GM19467 (cell line): ENCODE results near the gene ELL.
"Not testable (repeated sequence)": the region's sequence is repeated elsewhere in the genome, so short reads cannot be mapped to it uniquely, and the experiment has no call there.

Experiments used
- ATAC-seq: cut with Tn5 transposase; IDR thresholded peaks from one replicate; pipeline ENCODE4 v1.9.1; 2021; ENCODE audit warnings: mild to moderate bottlenecking, moderate library complexity; ENCODE audit not compliant: unreplicated experiment

ELL gene

DNA sequence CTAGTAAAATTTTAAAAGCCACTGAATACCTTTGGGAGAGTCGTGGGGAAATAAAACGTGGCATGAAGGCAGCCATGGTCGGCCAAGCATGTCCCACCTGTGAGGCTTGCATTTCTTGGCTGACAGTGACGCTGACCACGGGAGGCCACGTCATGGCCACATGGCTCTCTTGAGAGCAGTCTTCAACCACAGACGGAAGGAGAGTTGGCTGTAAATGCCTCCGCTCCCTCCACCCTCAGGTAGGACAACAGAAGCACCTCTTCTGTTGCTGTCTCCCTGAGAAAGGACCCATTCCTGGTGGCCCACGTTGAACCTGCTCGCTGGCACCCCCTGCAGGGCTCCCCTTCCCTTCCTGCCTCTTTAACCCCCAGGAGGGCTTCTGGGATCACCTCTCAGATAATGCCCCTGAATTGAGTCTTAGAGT, 113.8 kb downstream of the ELL start:
- ATAC-seq, result peak; percentile 58

DNA sequence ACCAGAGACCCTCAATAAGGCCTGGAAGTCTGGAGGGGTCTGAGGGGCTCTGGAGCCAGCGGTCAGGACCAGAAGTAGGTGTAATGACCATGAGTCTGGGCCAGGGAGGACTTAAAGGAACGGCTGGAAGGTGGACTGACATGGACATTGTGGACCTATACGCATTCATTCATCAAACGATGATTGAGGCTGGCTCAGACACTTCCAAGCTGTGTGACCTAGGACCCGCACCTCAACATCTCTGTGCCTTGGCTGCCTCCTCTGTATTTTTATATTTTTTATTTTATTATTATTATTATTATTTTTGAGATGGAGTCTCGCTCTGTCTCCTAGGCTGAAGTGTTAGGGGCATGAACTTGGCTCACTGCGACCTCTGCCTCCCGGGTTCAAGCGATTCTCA, 115.1 kb downstream of the ELL start:
- no peak for ATAC-seq

DNA sequence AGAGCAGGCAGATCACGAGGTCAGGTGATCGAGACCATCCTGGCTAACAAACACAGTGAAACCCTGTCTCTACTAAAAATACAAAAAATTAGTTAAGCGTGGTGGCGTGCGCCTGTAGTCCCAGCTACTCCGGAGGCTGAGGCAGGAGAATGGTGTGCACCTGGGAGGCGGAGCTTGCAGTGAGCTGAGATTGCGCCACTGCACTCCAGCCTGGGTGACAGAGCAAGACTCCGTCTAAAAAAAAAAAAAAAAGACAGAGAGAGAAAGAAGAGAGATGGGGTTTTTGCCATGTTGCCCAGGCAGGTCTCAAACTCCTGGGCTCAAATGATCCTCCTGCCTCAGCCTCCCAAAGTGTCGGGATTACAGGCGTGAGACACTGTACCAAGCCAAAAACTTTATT, 116.1 kb downstream of the ELL start:
- ATAC-seq, result not testable (repeated sequence)

DNA sequence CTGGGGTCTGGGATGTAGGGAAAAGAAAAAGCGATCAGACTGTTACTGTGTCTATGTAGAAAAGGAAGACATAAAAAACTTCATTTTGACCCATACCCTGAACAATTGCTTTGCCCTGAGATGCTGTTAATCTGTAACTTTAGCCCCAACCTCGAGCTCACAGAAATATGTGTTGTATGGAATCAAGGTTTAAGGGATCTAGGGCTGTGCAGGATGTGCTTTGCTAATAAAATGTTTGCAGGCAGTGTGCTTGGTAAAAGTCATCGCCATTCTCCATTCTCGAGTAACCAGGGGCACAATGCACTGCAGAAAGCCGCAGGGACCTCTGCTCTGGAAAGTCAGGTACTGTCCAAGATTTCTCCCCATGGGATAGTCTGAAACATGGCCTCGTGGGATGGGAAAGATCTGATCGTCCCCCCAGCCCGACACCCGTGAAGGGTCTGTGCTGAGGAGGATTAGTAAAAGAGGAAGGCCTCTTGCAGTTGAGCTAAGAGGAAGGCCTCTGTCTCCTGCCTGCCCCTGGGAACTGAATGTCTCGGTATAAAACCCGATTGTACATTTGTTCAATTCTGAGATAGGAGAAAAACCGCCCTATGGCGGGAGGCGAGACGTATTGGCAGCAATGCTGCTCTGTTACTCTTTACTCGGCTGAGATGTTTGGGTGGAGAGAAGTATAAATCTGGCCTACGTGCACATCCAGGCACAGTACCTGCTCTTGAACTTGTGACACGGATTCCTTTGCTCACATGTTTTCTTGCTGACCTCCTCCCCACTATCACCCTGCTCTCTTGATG, 119.2 kb downstream of the ELL start:
- not testable (repeated sequence) for ATAC-seq

DNA sequence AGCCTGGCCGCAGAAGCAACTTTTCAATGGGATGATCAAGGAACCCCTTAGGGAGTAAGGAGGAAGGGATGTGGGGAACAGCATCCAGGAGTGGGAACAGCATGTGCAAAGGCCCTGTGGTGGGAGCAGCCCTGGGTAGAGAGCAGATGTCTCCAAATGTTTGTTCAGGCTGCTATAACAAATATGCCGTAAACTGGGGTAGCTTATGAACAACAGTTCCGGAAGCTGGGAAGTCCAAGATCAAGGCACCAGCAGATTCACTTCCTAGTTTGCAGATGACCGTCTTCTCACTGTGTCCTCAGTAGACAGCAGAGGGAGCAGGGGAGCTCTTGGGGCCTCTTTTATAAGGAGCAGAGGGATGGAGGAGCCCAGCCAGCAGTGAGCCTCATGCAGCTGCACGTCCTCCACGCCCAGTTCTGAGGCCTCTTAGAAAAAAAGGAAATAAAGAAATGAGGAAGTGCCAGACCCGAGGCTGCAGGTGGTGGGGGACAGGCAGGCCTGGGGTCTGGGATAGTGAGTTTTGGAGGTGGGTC, 120.2 kb downstream of the ELL start:
- no peak for ATAC-seq

DNA sequence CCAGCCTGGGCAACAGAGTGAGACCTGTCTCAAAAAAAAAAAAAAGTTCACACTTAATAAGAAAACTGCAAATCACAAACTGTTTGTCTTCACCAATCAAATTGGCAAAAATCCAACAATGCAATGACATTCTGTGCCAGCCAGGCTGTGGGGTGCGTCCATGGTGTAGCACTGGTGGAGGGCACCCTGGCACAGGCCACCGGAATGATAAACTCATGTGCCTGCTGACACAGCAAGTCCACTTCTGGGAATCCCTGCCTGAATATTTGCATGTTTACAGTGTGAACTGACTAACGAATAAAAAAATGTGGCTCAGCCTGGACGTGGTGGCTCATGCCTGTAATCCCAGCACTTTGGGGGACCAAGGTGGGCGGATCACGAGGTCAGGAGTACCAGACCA, 122.9 kb downstream of the ELL start:
- ATAC-seq, result no peak

DNA sequence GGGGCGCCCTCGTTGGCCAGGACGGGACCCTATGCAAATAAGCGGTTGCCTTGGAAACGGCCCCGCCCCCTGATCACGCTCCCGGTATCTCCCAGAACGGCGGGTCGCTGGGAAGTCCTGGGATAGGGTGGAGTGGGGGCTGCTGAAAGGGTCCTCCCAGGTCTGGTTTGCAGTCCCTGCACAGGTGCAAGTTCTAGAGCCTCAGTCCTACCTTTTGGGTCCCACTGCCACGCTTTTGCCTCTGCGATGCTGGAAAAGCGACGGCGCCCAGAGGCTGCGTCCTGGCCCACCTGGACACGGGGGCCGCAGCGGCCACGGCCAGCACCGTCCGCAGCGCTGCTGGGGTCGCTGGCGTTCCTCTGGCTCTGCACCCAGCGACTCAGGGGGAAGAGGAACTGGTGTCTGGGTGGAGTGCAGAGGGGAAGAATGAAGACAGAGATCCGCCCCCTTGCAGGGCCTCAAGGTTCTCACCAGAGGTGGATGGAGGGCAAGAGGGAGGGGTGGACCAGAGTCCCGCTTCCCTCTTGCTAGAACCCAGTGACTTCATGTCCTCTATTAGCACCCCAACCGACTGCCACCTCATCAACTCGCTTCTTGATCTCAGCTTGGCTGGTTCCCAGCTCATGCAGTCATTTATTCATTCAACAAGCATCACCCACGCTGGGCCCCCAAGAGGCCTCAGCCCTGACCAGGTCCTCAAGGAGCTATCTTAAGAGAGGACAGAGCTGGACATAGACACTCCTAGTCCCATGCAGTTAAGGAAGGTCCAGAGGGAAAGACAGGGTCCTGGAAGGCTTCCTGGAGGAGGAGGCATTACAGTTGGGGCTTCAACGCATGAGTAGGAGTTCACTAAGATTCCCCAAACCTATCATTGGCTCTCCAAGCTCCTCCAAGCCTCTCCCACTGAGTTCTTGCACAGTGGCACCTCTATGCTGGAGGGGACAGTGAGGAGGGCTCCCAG, 124.3 kb downstream of the ELL start, which contains the start of gene LRRC25:
TSS of gene LRRC25 (minus strand) at position 381 of the 961 bp plus-strand sequence. CDS start 659 bp downstream, outside the sequence.
- ATAC-seq, result no peak

DNA sequence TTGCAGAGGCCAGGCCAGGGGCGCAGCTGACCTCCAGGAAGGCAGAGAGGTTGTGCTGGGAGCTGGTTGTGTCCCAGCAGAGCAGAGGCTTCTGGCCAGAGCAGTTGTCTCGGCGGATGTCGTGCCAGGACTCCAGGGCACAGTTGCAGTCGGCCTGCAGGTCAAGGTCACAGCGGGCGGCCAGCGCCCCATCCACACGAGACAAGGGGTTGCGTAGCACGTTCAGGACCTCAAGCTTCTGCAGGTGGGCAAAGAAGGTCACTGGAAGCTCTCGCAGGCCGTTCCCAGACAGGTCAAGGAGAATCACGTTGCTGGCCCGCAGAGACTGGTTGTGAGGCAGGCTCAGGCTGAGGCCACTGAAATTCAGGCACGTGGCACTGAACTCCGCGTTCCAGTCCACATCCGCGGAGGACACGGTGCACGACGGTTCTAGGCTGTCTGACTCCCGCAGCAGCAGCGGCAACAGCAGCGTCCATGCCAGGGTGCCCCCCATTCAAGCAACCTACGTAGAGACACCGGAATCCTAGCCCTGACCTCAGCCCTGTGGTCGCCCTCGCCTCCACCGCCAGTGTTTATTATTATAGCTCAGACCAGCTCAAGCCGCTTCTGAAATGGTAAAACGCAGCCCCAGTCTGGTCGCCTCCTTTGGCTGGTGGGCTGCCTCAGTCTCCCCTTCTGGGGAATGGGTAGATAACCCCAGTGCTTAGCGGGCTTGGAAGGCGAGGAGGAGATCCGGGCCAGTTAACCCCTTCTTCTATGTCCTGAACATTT, 125.2 kb downstream of the ELL start:
- ATAC-seq, result no peak

DNA sequence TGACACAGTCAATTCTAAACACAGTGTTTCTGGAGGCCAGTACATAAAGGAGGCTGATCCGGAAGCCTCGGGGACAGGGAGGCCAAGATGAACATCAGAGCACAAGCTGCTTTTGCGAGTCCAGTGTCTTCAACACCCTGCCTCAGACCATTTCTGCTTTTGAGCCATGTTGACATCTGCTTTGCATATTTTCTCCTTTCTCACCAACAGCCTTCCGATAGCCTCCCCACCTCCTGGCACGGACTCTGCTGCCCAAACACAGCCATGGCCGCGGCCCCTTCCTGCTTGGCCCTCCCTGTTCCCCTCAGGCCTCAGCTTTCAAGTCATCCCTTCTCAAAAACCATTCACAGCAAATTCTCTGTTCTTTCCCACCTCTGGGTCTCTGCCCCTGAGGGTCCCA, 128.0 kb downstream of the ELL start:
- ATAC-seq, result no peak

DNA sequence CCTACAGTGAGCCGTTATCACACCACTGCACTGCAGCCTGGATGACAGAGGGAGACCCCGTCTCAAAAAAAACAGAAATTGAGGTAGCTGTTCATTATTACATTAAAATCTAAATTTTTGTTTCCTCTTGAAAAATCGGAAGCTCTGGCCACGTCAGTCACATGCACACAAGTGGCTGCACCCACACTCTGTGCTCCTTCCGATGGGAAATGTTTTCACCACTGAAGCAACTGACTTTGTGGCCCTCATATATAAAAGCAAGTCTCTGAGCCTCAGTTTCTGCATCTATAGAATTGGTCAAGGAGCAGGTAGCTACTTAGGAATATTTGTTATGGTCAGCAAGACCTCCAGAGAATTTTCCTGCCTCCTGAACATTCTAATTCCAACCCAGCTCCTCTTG, 128.9 kb downstream of the ELL start:
- no peak for ATAC-seq
